HepG2 (cell line): ENCODE results near the gene SRSF10. TPM values are rescaled to one million over a fixed set of nuclear protein-coding genes. Genes with fewer than 3 reads are reported as not detected.

Experiments used
- ATAC-seq: fragments of 200-7000 bp; cut with Tn5 transposase; 3 replicates; pipeline ENCODE4 v1.9.1; 2020; ENCODE audit warnings: mild to moderate bottlenecking, moderate library complexity
- BruUV-seq: library from RNA; stranded (reverse); fragments of 400-500 nt; replicated peaks from 2 replicates; lab custom pipeline; 2021; lab: Mats Ljungman, UMichigan
- CTCF ChIA-PET: fragments of 300-600 bp; formaldehyde crosslinking; extraction: SDS; loops from one replicate; lab custom pipeline; 2021; ENCODE audit warnings: low total read pairs, inconsistent platforms, low intra/inter-chr PET ratio; lab: Yijun Ruan, JAX
- POLR2A ChIA-PET: fragments of 350-600 bp; sonication (Branson Sonifier 250); formaldehyde crosslinking; loops from one replicate; lab custom pipeline; 2020; ENCODE audit warnings: antibody characterized with exemption, inconsistent platforms; lab: Yijun Ruan, JAX
- DNase-seq: peaks from one replicate; pipeline ENCODE4 v3.0.0-alpha.2; 2015; ENCODE audit warnings: low spot score
- FAIRE-seq: peaks from 3 replicates; lab custom pipeline; 2011; peaks lifted over from hg19 to GRCh38; lab: Jason Lieb, UNC
- H2AFZ ChIP-seq: one replicate; pipeline ENCODE4 v1.6.1; 2011; ENCODE audit warnings: low read length, inconsistent platforms
- H3K27ac ChIP-seq: fragments of 300-600 bp; 3 replicates; pipeline ENCODE4 v1.8.0; 2011; ENCODE audit warnings: mixed run types, mild to moderate bottlenecking, mixed read lengths, low read length, inconsistent platforms; ENCODE audit not compliant: insufficient read depth; ENCODE audit errors: extremely low read length
- H3K27me3 ChIP-seq, 2 experiments: fragments of 200-600 bp in 1 of 2; 2 replicates in 1 of 2; 3 replicates in 1 of 2; pipeline versions ENCODE4 v1.6.0 to v1.8.0; 2011; ENCODE audit warnings: low read length in 2 of 2, mild to moderate bottlenecking in 2 of 2, moderate library complexity in 2 of 2, inconsistent platforms in 1 of 2; ENCODE audit not compliant: insufficient read depth in 2 of 2, control insufficient read depth in 1 of 2
- H3K36me3 ChIP-seq, 2 experiments: fragments of 200-600 bp in 1 of 2; replicated peaks in 1 of 2; 2 replicates in 1 of 2; 3 replicates in 1 of 2; pipeline versions ENCODE4 v1.5.1 to v1.8.0; 2011; ENCODE audit warnings: low read length in 2 of 2, inconsistent platforms in 1 of 2; ENCODE audit not compliant: insufficient read depth in 2 of 2, control insufficient read depth in 1 of 2
- H3K4me1 ChIP-seq: 2 replicates; pipeline ENCODE4 v1.5.1; 2012; ENCODE audit warnings: low read length, inconsistent platforms; ENCODE audit not compliant: insufficient read depth
- H3K4me2 ChIP-seq: 2 replicates; pipeline ENCODE4 v1.6.0; 2011; ENCODE audit warnings: low read depth, low read length, inconsistent platforms
- H3K4me3 ChIP-seq, 3 experiments: fragments of 200-600 bp in 1 of 3; sonication (generic), shearing (Covaris generic) in 1 of 3; replicated peaks in 1 of 3; 2 replicates each; pipeline ENCODE4 v1.5.1; 2011 to 2016; ENCODE audit warnings: low read length in 3 of 3, inconsistent platforms in 2 of 3, low read depth in 2 of 3, mild to moderate bottlenecking in 2 of 3, control low read depth in 1 of 3, mixed read lengths in 1 of 3; ENCODE audit not compliant: insufficient read depth in 1 of 3
- H3K79me2 ChIP-seq: one replicate; pipeline ENCODE4 v1.6.1; 2011; ENCODE audit warnings: low read length, inconsistent platforms; ENCODE audit not compliant: insufficient read depth
- H3K9ac ChIP-seq: 2 replicates; pipeline ENCODE4 v1.6.0; 2011; ENCODE audit warnings: mild to moderate bottlenecking, low read depth, low read length, inconsistent platforms; ENCODE audit not compliant: insufficient read depth
- H3K9me3 ChIP-seq: 2 replicates; pipeline ENCODE4 v1.5.1; 2012; ENCODE audit warnings: mild to moderate bottlenecking, low read length
- H4K20me1 ChIP-seq: 2 replicates; pipeline ENCODE4 v1.6.0; 2011; ENCODE audit warnings: inconsistent platforms, mild to moderate bottlenecking, low read length, moderate library complexity; ENCODE audit not compliant: insufficient read depth
- BRD4 ChIP-seq: sonication (generic); formaldehyde crosslinking; IDR thresholded peaks from 2 replicates; pipeline ENCODE4 v1.4.0; 2020; ENCODE audit warnings: missing genetic modification reagents
- FOXO4 ChIP-seq: sonication (generic); formaldehyde crosslinking; conservative IDR thresholded peaks from 2 replicates; pipeline ENCODE4 v1.8.1; 2023; ENCODE audit warnings: missing genetic modification reagents
- HCFC1 ChIP-seq: fragments of 150-350 bp; IDR thresholded peaks from 2 replicates; pipeline ENCODE4 v1.6.1; 2014; ENCODE audit warnings: low read depth, low read length
- HMGXB3 ChIP-seq: sonication (generic); formaldehyde crosslinking; IDR thresholded peaks from 2 replicates; pipeline ENCODE4 v1.4.0; 2020; ENCODE audit warnings: missing genetic modification reagents, borderline replicate concordance
- HOXD1 ChIP-seq: sonication (generic); formaldehyde crosslinking; IDR thresholded peaks from 2 replicates; pipeline ENCODE4 v1.5.0; 2020; ENCODE audit warnings: missing genetic modification reagents
- JUND ChIP-seq: sonication (generic); formaldehyde crosslinking; IDR thresholded peaks from 2 replicates; pipeline ENCODE4 v1.8.0; 2022; ENCODE audit warnings: mild to moderate bottlenecking, missing genetic modification reagents
- MATR3 ChIP-seq: sonication (generic); formaldehyde crosslinking; IDR thresholded peaks from 2 replicates; pipeline ENCODE4 v1.4.0; 2020; ENCODE audit warnings: missing genetic modification reagents
- NFE2L2 ChIP-seq: fragments of 150-350 bp; IDR thresholded peaks from 2 replicates; pipeline ENCODE4 v1.6.1; 2014; ENCODE audit warnings: low read length
- NR2F2 ChIP-seq: IDR thresholded peaks from 2 replicates; pipeline ENCODE4 v1.6.1; 2012; ENCODE audit warnings: low read depth, inconsistent platforms, borderline replicate concordance
- SETDB1 ChIP-seq: sonication (generic); formaldehyde crosslinking; IDR thresholded peaks from 2 replicates; pipeline ENCODE4 v1.5.1; 2020; ENCODE audit warnings: missing genetic modification reagents, mild to moderate bottlenecking, borderline replicate concordance
- ZBTB20 ChIP-seq: sonication (generic); formaldehyde crosslinking; IDR thresholded peaks from 2 replicates; pipeline ENCODE4 v1.8.1; 2023; ENCODE audit warnings: missing genetic modification reagents, low read depth, mild to moderate bottlenecking, borderline replicate concordance
- ZNF276 ChIP-seq: sonication (generic); formaldehyde crosslinking; IDR thresholded peaks from 2 replicates; pipeline ENCODE4 v1.4.0; 2020; ENCODE audit warnings: mild to moderate bottlenecking, low read depth, missing genetic modification reagents
- ZNF282 ChIP-seq: fragments of 450-650 bp; IDR thresholded peaks from 2 replicates; pipeline ENCODE4 v1.6.1; 2018; ENCODE audit not compliant: partially characterized antibody
- ZNF567 ChIP-seq: sonication (generic); formaldehyde crosslinking; IDR thresholded peaks from 2 replicates; pipeline ENCODE4 v1.8.1; 2023; ENCODE audit warnings: mild to moderate bottlenecking, missing genetic modification reagents, borderline replicate concordance
- WGBS: methylation state at CpG from one replicate; pipeline ENCODE4 v1.1.6; 2017; ENCODE audit warnings: low lambda C conversion rate; 5-methylcytosine and 5-hydroxymethylcytosine counted together
- in situ Hi-C: cut with HindIII; loops from 2 replicates; pipeline ENCODE4 v1.10.0; 2017; ENCODE audit warnings: low pct_unique_long_range_greater_than_20kb; ENCODE audit not compliant: extremely low pct_ligation_motif_present
- intact Hi-C: fragments of 100-400 bp; cut with micrococcal nuclease; formaldehyde crosslinking; loops from one replicate; pipeline ENCODE4 v1.10.0; 2022; ENCODE audit not compliant: unreplicated experiment
- polyA plus RNA-seq, 8 experiments: library from polyadenylated mRNA; depleted of rRNA in 3 of 8; stranded (reverse) in 7 of 8; unstranded in 1 of 8; fragments of >200 nt; fragmentation: Illumina TruSeq in 4 of 8; extraction: Trizol in 4 of 8; gene quantifications; 2 replicates each; pipeline versions ENCODE4 v1.2.1 to v1.2.3, GENCODE V29; 2011 to 2016; ENCODE audit warnings: low read depth in 4 of 8, missing spikeins in 1 of 8, mixed read lengths in 1 of 8; ENCODE audit not compliant: insufficient read depth in 1 of 8
- total RNA-seq, 5 experiments: library from RNA; depleted of rRNA; stranded (reverse); fragments of >200 nt; fragmentation: Illumina TruSeq; extraction: Trizol; gene quantifications; 2 replicates each; pipeline ENCODE4 v1.2.3, GENCODE V29; 2016; ENCODE audit warnings: low read depth in 1 of 5

SRSF10 gene
- total and polyA plus RNA-seq, 2 of the 13 experiments (the other 11 are each of a cell fraction or from before 2014, with no cell fraction given), result 126 to 186 TPM

- in situ Hi-C loops, result loop anchor here (5.0 kb wide), 1 partner anchor 43 kb away; no protein-coding TSS in a partner anchor
- H3K4me3 ChIP-seq, result peak overlapping the region; percentile 91 to 96 (median 93)
- POLR2A ChIA-PET, result interaction anchor here (0.9 to 2.6 kb wide), 2 partner anchors 15 to 43 kb away, joined by 3 to 35 read pairs; no protein-coding TSS in a partner anchor
- TF ChIP-seq NR2F2 (no peak), FOXO4 (CRISPR knock-in tag) (no peak), ZBTB20 (CRISPR knock-in tag) (no peak), ZNF567 (CRISPR knock-in tag) (no peak), SETDB1 (CRISPR knock-in tag) (no peak), ZNF282 (no peak), NFE2L2 (no peak), HOXD1 (CRISPR knock-in tag) (no peak), ZNF276 (no peak), JUND (no peak), HCFC1 (no peak), MATR3 (CRISPR knock-in tag) (no peak), BRD4 (no peak), HMGXB3 (CRISPR knock-in tag) (no peak)
Observed at GRCh38 chr1:23978805-23979204, 1.3 kb downstream of the SRSF10 start.

More at GRCh38 chr1:23978805-23979204, 1.3 kb downstream of the SRSF10 start:
- WGBS, result 0% methylated on average over 4 of the region's 4 CpGs
- BruUV-seq, result no TSS peak
- DNase-seq (no peak), FAIRE-seq (no peak), ATAC-seq (no peak)
- Histone ChIP-seq H3K9me3 (no peaks in the 10 kb centered on the region), H3K27me3 (no peaks in the 10 kb centered on the region; a peak in 1 of 5 replicates), H4K20me1 (peaks cover 44% of the 10 kb centered on the region), H3K79me2 (peaks cover 64% of the 10 kb centered on the region), H3K9ac (peak overlapping the region; percentile 99), H2AFZ (no peak overlapping the region), H3K36me3 (peaks cover 3 to 34% of the 10 kb centered on the region in 2 experiments), H3K4me2 (peak overlapping the region; percentile 85), H3K27ac (peak overlapping the region; percentile 98), H3K4me1 (peaks cover 56% of the 10 kb centered on the region)
- CTCF ChIA-PET, result no interaction called here
- intact Hi-C loops, result loop anchor here (2.0 kb wide), 1 partner anchor 50 kb away; no protein-coding TSS in a partner anchor
